Type B pancreatic cell (in vitro differentiated cells): ENCODE data around the gene PCDH15. TPM values are rescaled to one million over a fixed set of nuclear protein-coding genes. Genes with fewer than 3 reads are reported as not detected.

Experiments
- DNase-seq: peaks from one replicate; pipeline ENCODE4 v3.0.0; 2021; ENCODE audit warnings: mixed read lengths; ENCODE audit not compliant: unreplicated experiment; ENCODE audit errors: extremely low spot score
- H3K27ac Mint-ChIP-seq: 2 replicates; pipeline ENCODE4 v1.8.0; 2021; ENCODE audit warnings: mild to moderate bottlenecking, mixed read lengths
- H3K27me3 Mint-ChIP-seq: 2 replicates; pipeline ENCODE4 v1.8.0; 2021; ENCODE audit warnings: mixed read lengths
- H3K36me3 Mint-ChIP-seq: 2 replicates; pipeline ENCODE4 v1.8.0; 2021; ENCODE audit warnings: mixed read lengths
- H3K4me1 Mint-ChIP-seq: one replicate; pipeline ENCODE4 v1.8.0; 2021; ENCODE audit warnings: mixed read lengths; ENCODE audit not compliant: unreplicated experiment
- H3K4me3 Mint-ChIP-seq: 2 replicates; pipeline ENCODE4 v1.8.0; 2021; ENCODE audit warnings: mild to moderate bottlenecking, mixed read lengths
- H3K9me3 Mint-ChIP-seq: 2 replicates; pipeline ENCODE4 v1.8.0; 2021; ENCODE audit warnings: mixed read lengths
- total RNA-seq: library from RNA; stranded (reverse); gene quantifications from 2 replicates; pipeline ENCODE4 v1.2.1, GENCODE V29; 2021; ENCODE audit warnings: low replicate concordance
- TF ChIP-seq, protein P1 (sequence below): fragments of 200-600 bp; sonication (generic); conservative IDR thresholded peaks from 2 replicates; pipeline ENCODE4 v1.5.0; 2021; ENCODE audit warnings: antibody characterized with exemption, mild to moderate bottlenecking

Gene PCDH15
- total RNA-seq, 1 donor from 2014 or later: 3.5 TPM

DNA sequence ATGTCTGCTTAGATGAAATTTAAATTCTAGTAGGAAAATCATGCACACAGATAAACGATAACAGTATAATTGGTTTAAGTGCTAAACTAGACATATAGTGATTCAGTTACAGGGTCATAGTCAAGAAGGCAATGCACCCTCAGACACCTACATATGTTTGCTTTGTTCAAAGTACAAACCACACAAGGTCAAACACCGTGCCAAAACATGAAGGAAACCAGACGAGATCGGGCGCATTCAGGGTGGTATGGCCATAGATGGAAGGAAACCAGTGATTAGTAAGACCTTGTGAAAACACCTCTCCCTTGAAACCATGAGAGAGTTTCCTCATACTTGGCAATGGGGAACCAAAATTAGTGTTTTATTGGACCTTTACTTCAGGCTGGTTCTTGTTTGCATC lies 906.9 kb downstream of the PCDH15 start:
- Mint-ChIP-seq H3K36me3 (no peaks in the 10 kb centered on the region), H3K27ac (no peak overlapping the region), H3K4me1 (no peaks in the 10 kb centered on the region), H3K4me3 (no peak overlapping the region), H3K27me3 (no peaks in the 10 kb centered on the region), H3K9me3 (no peaks in the 10 kb centered on the region)
- no peak for DNase-seq
- TF ChIP-seq, protein P1, sequence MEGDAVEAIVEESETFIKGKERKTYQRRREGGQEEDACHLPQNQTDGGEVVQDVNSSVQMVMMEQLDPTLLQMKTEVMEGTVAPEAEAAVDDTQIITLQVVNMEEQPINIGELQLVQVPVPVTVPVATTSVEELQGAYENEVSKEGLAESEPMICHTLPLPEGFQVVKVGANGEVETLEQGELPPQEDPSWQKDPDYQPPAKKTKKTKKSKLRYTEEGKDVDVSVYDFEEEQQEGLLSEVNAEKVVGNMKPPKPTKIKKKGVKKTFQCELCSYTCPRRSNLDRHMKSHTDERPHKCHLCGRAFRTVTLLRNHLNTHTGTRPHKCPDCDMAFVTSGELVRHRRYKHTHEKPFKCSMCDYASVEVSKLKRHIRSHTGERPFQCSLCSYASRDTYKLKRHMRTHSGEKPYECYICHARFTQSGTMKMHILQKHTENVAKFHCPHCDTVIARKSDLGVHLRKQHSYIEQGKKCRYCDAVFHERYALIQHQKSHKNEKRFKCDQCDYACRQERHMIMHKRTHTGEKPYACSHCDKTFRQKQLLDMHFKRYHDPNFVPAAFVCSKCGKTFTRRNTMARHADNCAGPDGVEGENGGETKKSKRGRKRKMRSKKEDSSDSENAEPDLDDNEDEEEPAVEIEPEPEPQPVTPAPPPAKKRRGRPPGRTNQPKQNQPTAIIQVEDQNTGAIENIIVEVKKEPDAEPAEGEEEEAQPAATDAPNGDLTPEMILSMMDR: no peak

DNA sequence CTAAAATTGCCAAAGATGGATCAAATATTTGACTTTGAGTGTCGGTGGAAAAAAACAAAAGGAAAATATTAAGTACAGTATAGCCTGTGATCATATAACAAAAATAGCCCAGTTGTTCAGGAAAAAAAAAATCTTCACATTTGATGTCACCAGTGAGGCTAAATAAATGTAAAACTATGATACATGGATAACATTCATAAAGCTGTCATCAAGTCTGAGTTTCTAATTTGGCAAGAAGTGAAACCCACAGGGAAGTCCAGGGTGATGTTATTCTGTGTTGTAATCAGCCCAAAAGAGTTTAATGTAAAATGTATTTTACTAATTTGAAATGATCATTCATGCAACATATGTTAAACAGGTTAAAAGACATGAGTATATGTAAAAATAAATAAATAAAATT lies 908.0 kb downstream of the PCDH15 start:
- Mint-ChIP-seq H3K4me1 (no peaks in the 10 kb centered on the region), H3K4me3 (no peak overlapping the region), H3K27ac (no peak overlapping the region), H3K9me3 (no peaks in the 10 kb centered on the region), H3K36me3 (no peaks in the 10 kb centered on the region), H3K27me3 (no peaks in the 10 kb centered on the region)
- no peak for DNase-seq
- TF ChIP-seq, protein P1: no peak

DNA sequence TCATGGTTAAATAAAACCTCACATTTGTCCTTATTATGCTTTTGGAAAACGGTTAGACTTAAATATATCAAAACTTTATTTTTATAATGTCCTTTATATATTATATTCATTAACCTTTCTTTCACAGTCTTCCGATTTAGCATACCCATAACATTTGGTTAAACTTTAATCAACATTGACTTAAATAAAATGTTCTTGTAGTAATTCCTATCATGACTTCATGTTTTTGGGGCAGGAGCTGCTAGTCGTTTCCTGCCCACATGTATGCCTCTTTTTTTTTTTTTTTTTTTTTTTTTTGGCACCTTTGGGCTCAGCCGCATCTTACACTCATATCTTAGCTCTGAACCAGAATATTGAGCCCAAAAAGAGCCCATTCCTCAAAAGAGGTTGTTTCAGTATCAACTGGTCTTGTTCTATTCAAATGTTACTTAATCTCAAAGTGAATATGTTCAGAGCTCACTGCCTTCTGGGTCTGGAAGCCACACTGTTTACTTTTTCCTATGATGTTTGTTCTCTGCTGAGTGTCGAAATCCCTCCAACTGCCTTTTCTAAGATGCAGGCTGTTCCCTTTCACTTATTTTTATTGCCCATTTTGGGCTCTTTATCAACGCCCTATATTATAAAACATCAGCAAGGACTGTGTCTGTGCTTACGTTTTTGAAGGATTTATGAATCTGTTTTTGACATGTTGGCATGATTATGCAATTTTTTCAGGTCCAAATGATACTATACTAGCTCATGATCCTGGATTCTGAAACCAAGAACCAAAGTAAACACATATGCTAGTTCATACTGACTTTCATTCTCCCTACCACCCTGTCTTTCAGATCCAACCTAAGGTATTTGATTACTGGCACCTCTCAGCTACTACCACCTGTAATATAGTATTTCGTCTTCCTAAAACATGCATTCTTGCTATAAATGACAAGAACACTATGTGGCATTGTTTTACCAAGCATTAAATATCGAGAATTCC lies 914.4 kb downstream of the PCDH15 start:
- H3K36me3 Mint-ChIP-seq: no peaks in the 10 kb centered on the region
- no peaks in the 10 kb centered on the region for H3K4me1 Mint-ChIP-seq
- no peaks in the 10 kb centered on the region for H3K27me3 Mint-ChIP-seq
- H3K9me3 Mint-ChIP-seq: no peaks in the 10 kb centered on the region
- TF ChIP-seq, protein P1: no peak
- no peak overlapping the region for H3K4me3 Mint-ChIP-seq
- no peak overlapping the region for H3K27ac Mint-ChIP-seq
- no peak for DNase-seq

DNA sequence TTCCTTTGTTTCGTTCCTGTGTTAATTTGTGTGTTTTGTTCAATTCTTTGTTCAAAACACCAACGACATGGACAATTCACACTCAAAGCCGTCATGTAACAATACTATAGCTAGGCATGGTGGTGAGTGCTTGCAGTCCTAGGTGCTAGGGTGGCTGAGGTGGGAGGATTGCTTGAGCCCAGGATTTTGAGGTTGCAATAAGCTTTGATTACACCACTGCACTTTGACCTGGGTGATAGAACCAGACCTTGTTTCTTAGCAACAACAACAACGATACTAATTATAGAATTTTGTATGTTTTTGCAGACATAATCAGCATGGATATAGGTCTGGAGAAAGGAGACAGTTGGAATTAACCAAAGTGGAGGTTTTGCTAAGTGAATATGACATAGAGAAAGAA lies 936.2 kb downstream of the PCDH15 start:
- H3K4me1 Mint-ChIP-seq: no peaks in the 10 kb centered on the region
- H3K27me3 Mint-ChIP-seq: no peaks in the 10 kb centered on the region

DNA sequence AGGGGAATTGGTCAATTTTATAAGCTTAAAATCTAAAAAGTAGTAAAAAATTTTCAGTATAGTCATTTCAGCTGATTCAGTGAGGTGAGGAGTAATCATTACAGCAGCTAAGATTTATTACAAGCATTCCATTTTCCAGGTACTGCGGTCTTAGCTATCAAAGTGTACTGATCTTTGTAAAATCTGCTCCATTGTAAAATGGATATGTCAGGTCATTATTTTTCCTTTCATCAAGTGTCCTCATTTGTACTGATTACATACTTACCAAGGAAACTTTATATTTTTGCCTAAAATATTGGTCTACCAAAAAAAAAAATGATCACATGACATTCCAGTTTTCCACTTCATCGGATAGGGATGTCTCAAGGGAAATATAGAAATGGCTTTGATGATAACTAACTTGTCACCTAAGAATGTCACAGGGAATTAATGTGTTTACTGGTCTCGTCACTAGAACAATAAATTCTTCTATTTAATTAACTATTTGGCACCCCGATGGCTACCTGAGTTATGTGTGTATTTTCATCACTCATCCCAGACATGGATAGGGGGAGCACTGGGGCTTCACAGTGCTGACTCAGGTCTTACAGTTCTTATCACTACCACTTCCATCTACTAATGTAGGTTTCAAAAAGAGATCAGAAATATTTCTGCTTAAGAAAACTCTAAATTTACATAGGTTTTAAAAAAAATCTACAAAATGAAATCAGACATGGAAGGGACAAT lies 948.4 kb downstream of the PCDH15 start:
- no peaks in the 10 kb centered on the region for H3K4me1 Mint-ChIP-seq
- H3K27me3 Mint-ChIP-seq: no peaks in the 10 kb centered on the region
- no peak for DNase-seq
- H3K27ac Mint-ChIP-seq: no peak overlapping the region
- TF ChIP-seq, protein P1: no peak
- H3K4me3 Mint-ChIP-seq: no peak overlapping the region
- H3K9me3 Mint-ChIP-seq: no peaks in the 10 kb centered on the region
- no peaks in the 10 kb centered on the region for H3K36me3 Mint-ChIP-seq

More for the DNA sequence above, 936.2 kb downstream of the PCDH15 start:
- TF ChIP-seq, protein P1: no peak
- Mint-ChIP-seq H3K4me3 (no peak overlapping the region), H3K27ac (no peak overlapping the region), H3K9me3 (no peaks in the 10 kb centered on the region), H3K36me3 (no peaks in the 10 kb centered on the region)
- DNase-seq: no peak
